Suprapubic skin (tissue), 4 donors: ENCODE measurements around the gene PEPD. TPM values are rescaled to one million over a fixed set of nuclear protein-coding genes. Genes with fewer than 3 reads are reported as not detected.

Source experiments
- DNase-seq, 2 donors: peaks; one replicate each; pipeline ENCODE4 v3.0.0-alpha.2; 2019; ENCODE audit warnings: low spot score in 2 of 2
- H3K27ac ChIP-seq: fragments of 200-600 bp; sonication (generic); one replicate; pipeline ENCODE4 v1.5.1; 2019
- H3K27me3 ChIP-seq: fragments of 200-600 bp; sonication (generic); one replicate; pipeline ENCODE4 v1.5.1; 2019
- H3K36me3 ChIP-seq: fragments of 200-600 bp; sonication (generic); one replicate; pipeline ENCODE4 v1.5.1; 2019
- H3K4me1 ChIP-seq: fragments of 200-600 bp; sonication (generic); one replicate; pipeline ENCODE4 v1.5.1; 2019
- H3K4me3 ChIP-seq: fragments of 200-600 bp; sonication (generic); one replicate; pipeline ENCODE4 v1.5.1; 2019; ENCODE audit warnings: mild to moderate bottlenecking
- H3K9me3 ChIP-seq: fragments of 200-600 bp; sonication (generic); one replicate; pipeline ENCODE4 v1.5.1; 2019
- CTCF ChIP-seq, 2 donors: fragments of 200-600 bp in 1 of 2; fragments of 450-650 bp in 1 of 2; sonication (generic) in 1 of 2; IDR thresholded peaks; one replicate each; pipeline ENCODE4 v1.5.1; 2016 to 2019; ENCODE audit warnings: antibody characterized with exemption in 2 of 2, mild to moderate bottlenecking in 1 of 2, moderate library complexity in 1 of 2
- EP300 ChIP-seq: sonication (generic); formaldehyde crosslinking; IDR thresholded peaks from one replicate; pipeline ENCODE4 v1.6.1; 2017; ENCODE audit warnings: antibody characterized with exemption
- POLR2A ChIP-seq, 2 donors: fragments of 450-650 bp; IDR thresholded peaks; one replicate each; pipeline ENCODE4 v1.6.1; 2017; ENCODE audit warnings: antibody characterized with exemption in 2 of 2, mild to moderate bottlenecking in 2 of 2, moderate library complexity in 2 of 2
- POLR2AphosphoS5 ChIP-seq, 3 donors: sonication (generic); formaldehyde crosslinking; IDR thresholded peaks; one replicate each; pipeline ENCODE4 v1.6.1; 2017; ENCODE audit warnings: antibody characterized with exemption in 3 of 3
- WGBS: methylation state at CpG from one replicate; pipeline ENCODE4 v1.1.5; 2018; 5-methylcytosine and 5-hydroxymethylcytosine counted together
- total RNA-seq, 4 donors: library from RNA; depleted of rRNA; stranded (reverse); fragments of >200 nt; gene quantifications; one replicate each; pipeline ENCODE4 v1.1.0, GENCODE V29; 2016

PEPD gene
- total RNA-seq, 4 donors from 2014 or later, result 35.2 to 73.8 (median 55.9) TPM

GRCh38 chr19:33473653-33474305 is 47.8 kb downstream of the PEPD start:
- peak in 1 of 2 donors; percentile 55 for DNase-seq
- TF ChIP-seq POLR2A (IDR thresholded peaks at IDR 0.05) (no peak), EP300 (no peak), POLR2AphosphoS5 (IDR thresholded peaks at IDR 0.05) (no peak), CTCF (IDR thresholded peaks at IDR 0.05) (no peak)
- H3K4me1 ChIP-seq, result no peaks in the 10 kb centered on the region
- peaks cover 21% of the 10 kb centered on the region for H3K36me3 ChIP-seq
- no peak overlapping the region for H3K4me3 ChIP-seq
- H3K27me3 ChIP-seq, result no peaks in the 10 kb centered on the region
- no peaks in the 10 kb centered on the region for H3K9me3 ChIP-seq
- no peak overlapping the region for H3K27ac ChIP-seq
- WGBS, result 61% methylated on average over 6 of the region's 6 CpGs

- peaks cover 18% of the 10 kb centered on the region for H3K36me3 ChIP-seq
- no peak overlapping the region for H3K27ac ChIP-seq
- 65% methylated on average over 23 of the region's 23 CpGs for WGBS
- no peak for TF ChIP-seq EP300
- no peak for TF ChIP-seq POLR2A (IDR thresholded peaks at IDR 0.05)
- no peak for TF ChIP-seq CTCF (IDR thresholded peaks at IDR 0.05)
- TF ChIP-seq POLR2AphosphoS5 (IDR thresholded peaks at IDR 0.05), result no peak
- no peaks in the 10 kb centered on the region for H3K4me1 ChIP-seq
- no peak overlapping the region for H3K4me3 ChIP-seq
- no peaks in the 10 kb centered on the region for H3K27me3 ChIP-seq
- no peaks in the 10 kb centered on the region for H3K9me3 ChIP-seq
- DNase-seq, result peak in 1 of 2 donors; percentile 54
Observed at GRCh38 chr19:33472691-33473652, 48.6 kb downstream of the PEPD start.

GRCh38 chr19:33472226-33472625 is 49.4 kb downstream of the PEPD start:
- Histone ChIP-seq H3K4me1 (no peaks in the 10 kb centered on the region), H3K27ac (no peak overlapping the region), H3K36me3 (peaks cover 11% of the 10 kb centered on the region), H3K27me3 (no peaks in the 10 kb centered on the region), H3K9me3 (no peaks in the 10 kb centered on the region), H3K4me3 (no peak overlapping the region)
- DNase-seq, result no peak
- 86% methylated on average over 4 of the region's 4 CpGs for WGBS
- TF ChIP-seq POLR2A (IDR thresholded peaks at IDR 0.05) (no peak), CTCF (IDR thresholded peaks at IDR 0.05) (no peak), EP300 (no peak), POLR2AphosphoS5 (IDR thresholded peaks at IDR 0.05) (no peak)

- whole genome bisulfite sequencing, result 92% methylated on average over 13 of the region's 13 CpGs
- Histone ChIP-seq H3K36me3 (peaks cover 5% of the 10 kb centered on the region), H3K9me3 (no peaks in the 10 kb centered on the region), H3K4me1 (no peaks in the 10 kb centered on the region), H3K27me3 (no peaks in the 10 kb centered on the region), H3K27ac (no peak overlapping the region), H3K4me3 (no peak overlapping the region)
- no peak for TF ChIP-seq POLR2AphosphoS5 (IDR thresholded peaks at IDR 0.05)
- DNase-seq, result peak in 1 of 2 donors; percentile 44
Observed at GRCh38 chr19:33471111-33471996, 50.2 kb downstream of the PEPD start.

- TF ChIP-seq CTCF (IDR thresholded peaks at IDR 0.05) (no peak), POLR2A (IDR thresholded peaks at IDR 0.05) (no peak), EP300 (no peak), POLR2AphosphoS5 (IDR thresholded peaks at IDR 0.05) (no peak)
- DNase-seq, result peak in 1 of 2 donors; percentile 50
- 84% methylated on average over 5 of the region's 5 CpGs for WGBS
- Histone ChIP-seq H3K9me3 (no peaks in the 10 kb centered on the region), H3K27me3 (no peaks in the 10 kb centered on the region), H3K36me3 (no peaks in the 10 kb centered on the region), H3K4me1 (no peaks in the 10 kb centered on the region), H3K27ac (no peak overlapping the region), H3K4me3 (no peak overlapping the region)
Observed at GRCh38 chr19:33470686-33471085, 50.9 kb downstream of the PEPD start.
